Ectodermal cell (in vitro differentiated cells): Measurements from ENCODE around the gene COX10.

ENCODE experiments used
- H3K27ac ChIP-seq: 2 replicates; pipeline ENCODE4 v1.7.0; 2013; ENCODE audit warnings: mild to moderate bottlenecking, low read depth, low read length; ENCODE audit not compliant: insufficient read depth, poor library complexity, severe bottlenecking
- H3K27me3 ChIP-seq: 2 replicates; pipeline ENCODE4 v1.7.0; 2013; ENCODE audit warnings: mild to moderate bottlenecking, low read length; ENCODE audit not compliant: insufficient read depth, control insufficient read depth, poor library complexity, severe bottlenecking
- H3K36me3 ChIP-seq: one replicate; pipeline ENCODE4 v1.7.0; 2013; ENCODE audit warnings: low read length; ENCODE audit not compliant: control insufficient read depth, insufficient read depth
- H3K4me1 ChIP-seq: one replicate; pipeline ENCODE4 v1.7.0; 2013; ENCODE audit warnings: low read length; ENCODE audit not compliant: control insufficient read depth, insufficient read depth
- H3K4me3 ChIP-seq: 2 replicates; pipeline ENCODE4 v1.7.0; 2013; ENCODE audit warnings: low read depth, low read length, control low read depth; ENCODE audit not compliant: insufficient read depth
- H3K9me3 ChIP-seq: 2 replicates; pipeline ENCODE4 v1.7.0; 2013; ENCODE audit warnings: mild to moderate bottlenecking, low read length, moderate library complexity; ENCODE audit not compliant: control insufficient read depth
- WGBS, 2 experiments: methylation state at CpG; one replicate each; pipeline ENCODE4 v1.1.7; 2013; ENCODE audit warnings: missing lambda C conversion rate in 2 of 2; 5-methylcytosine and 5-hydroxymethylcytosine counted together

Gene COX10

GRCh38 chr17:14068542-14069250 lies 608 bp upstream of the COX10 start:
- H3K27me3 ChIP-seq, result no peaks in the 10 kb centered on the region
- 31 to 32% methylated on average over 24 of the region's 25 CpGs for WGBS, 2 experiments
- peaks cover 4% of the 10 kb centered on the region for H3K36me3 ChIP-seq
- H3K27ac ChIP-seq, result no peak overlapping the region
- H3K4me1 ChIP-seq, result peaks cover 6% of the 10 kb centered on the region
- H3K4me3 ChIP-seq, result peak overlapping the region; percentile 100
- H3K9me3 ChIP-seq, result no peaks in the 10 kb centered on the region

GRCh38 chr17:14070344-14070984 lies 1.2 kb downstream of the COX10 start:
- no peaks in the 10 kb centered on the region for H3K27me3 ChIP-seq
- H3K9me3 ChIP-seq, result no peaks in the 10 kb centered on the region
- H3K27ac ChIP-seq, result no peak overlapping the region
- peaks cover 4% of the 10 kb centered on the region for H3K36me3 ChIP-seq
- 76 to 90% methylated on average over 5 to 6 of the region's 6 CpGs for whole genome bisulfite sequencing, 2 experiments
- H3K4me1 ChIP-seq, result peaks cover 6% of the 10 kb centered on the region
- H3K4me3 ChIP-seq, result peak overlapping the region; percentile 100

GRCh38 chr17:14072881-14073280 lies 3.6 kb downstream of the COX10 start:
- Histone ChIP-seq H3K4me3 (no peak overlapping the region), H3K9me3 (no peaks in the 10 kb centered on the region), H3K27me3 (no peaks in the 10 kb centered on the region), H3K36me3 (peaks cover 6% of the 10 kb centered on the region), H3K27ac (no peak overlapping the region), H3K4me1 (peaks cover 6% of the 10 kb centered on the region)
- WGBS, 2 experiments, result 93 to 94% methylated on average over 5 of the region's 5 CpGs

GRCh38 chr17:14078027-14078426 lies 8.7 kb downstream of the COX10 start:
- H3K4me3 ChIP-seq, result no peak overlapping the region
- H3K27ac ChIP-seq, result no peak overlapping the region
- no peaks in the 10 kb centered on the region for H3K9me3 ChIP-seq
- H3K27me3 ChIP-seq, result no peaks in the 10 kb centered on the region
- no peaks in the 10 kb centered on the region for H3K4me1 ChIP-seq
- 94% methylated on average over 3 of the region's 3 CpGs for WGBS, 2 experiments
- peaks cover 6% of the 10 kb centered on the region for H3K36me3 ChIP-seq

- H3K27me3 ChIP-seq, result no peaks in the 10 kb centered on the region
- H3K9me3 ChIP-seq, result no peaks in the 10 kb centered on the region
- 94 to 96% methylated on average over 4 of the region's 4 CpGs for WGBS, 2 experiments
- H3K4me3 ChIP-seq, result no peak overlapping the region
- H3K4me1 ChIP-seq, result no peaks in the 10 kb centered on the region
- H3K36me3 ChIP-seq, result peaks cover 6% of the 10 kb centered on the region
- no peak overlapping the region for H3K27ac ChIP-seq
These were observed 11.5 kb downstream of the COX10 start for GRCh38 chr17:14080847-14081251.

- H3K36me3 ChIP-seq, result no peaks in the 10 kb centered on the region
- H3K27ac ChIP-seq, result no peak overlapping the region
- H3K27me3 ChIP-seq, result no peaks in the 10 kb centered on the region
- H3K9me3 ChIP-seq, result no peaks in the 10 kb centered on the region
- H3K4me1 ChIP-seq, result no peaks in the 10 kb centered on the region
- WGBS, 2 experiments, result 89 to 91% methylated on average over 8 of the region's 8 CpGs
- H3K4me3 ChIP-seq, result no peak overlapping the region
These were observed 13.5 kb downstream of the COX10 start for GRCh38 chr17:14082848-14083247.

- no peaks in the 10 kb centered on the region for H3K36me3 ChIP-seq
- H3K27me3 ChIP-seq, result no peaks in the 10 kb centered on the region
- no peaks in the 10 kb centered on the region for H3K4me1 ChIP-seq
- no peaks in the 10 kb centered on the region for H3K9me3 ChIP-seq
- H3K27ac ChIP-seq, result no peak overlapping the region
- WGBS, 2 experiments, result 82 to 88% methylated on average over 1 to 2 of the region's 2 CpGs
- H3K4me3 ChIP-seq, result no peak overlapping the region
These were observed 15.7 kb downstream of the COX10 start for GRCh38 chr17:14084955-14085354.

GRCh38 chr17:14086189-14086588 lies 16.9 kb downstream of the COX10 start:
- no peaks in the 10 kb centered on the region for H3K9me3 ChIP-seq
- no peaks in the 10 kb centered on the region for H3K36me3 ChIP-seq
- WGBS, 2 experiments, result 100% methylated on average over 1 of the region's 2 CpGs; no CpG with 5 or more reads in 1 of the 2 experiments
- no peak overlapping the region for H3K27ac ChIP-seq
- no peak overlapping the region for H3K4me3 ChIP-seq
- no peaks in the 10 kb centered on the region for H3K27me3 ChIP-seq
- H3K4me1 ChIP-seq, result no peaks in the 10 kb centered on the region

- no peak overlapping the region for H3K27ac ChIP-seq
- no peaks in the 10 kb centered on the region for H3K4me1 ChIP-seq
- no peaks in the 10 kb centered on the region for H3K9me3 ChIP-seq
- no peak overlapping the region for H3K4me3 ChIP-seq
- no peaks in the 10 kb centered on the region for H3K27me3 ChIP-seq
- no peaks in the 10 kb centered on the region for H3K36me3 ChIP-seq
- 90 to 97% methylated on average over 1 of the region's 1 CpG for WGBS, 2 experiments
These were observed 19.9 kb downstream of the COX10 start for GRCh38 chr17:14089179-14089578.

GRCh38 chr17:14091367-14091766 lies 22.1 kb downstream of the COX10 start:
- H3K4me3 ChIP-seq, result no peak overlapping the region
- no peaks in the 10 kb centered on the region for H3K36me3 ChIP-seq
- H3K9me3 ChIP-seq, result no peaks in the 10 kb centered on the region
- no peak overlapping the region for H3K27ac ChIP-seq
- no peaks in the 10 kb centered on the region for H3K27me3 ChIP-seq
- no peaks in the 10 kb centered on the region for H3K4me1 ChIP-seq
- WGBS, 2 experiments, result 89% methylated on average over 4 of the region's 4 CpGs
